H1 (cell line): ENCODE measurements around the gene FAM227B.

ENCODE experiments used
- CHD2 ChIP-seq: IDR thresholded peaks from 2 replicates; pipeline ENCODE4 v1.6.1; 2012; ENCODE audit warnings: low read length, improper control_type of control experiment
- RAD21 ChIP-seq, 2 experiments: IDR thresholded peaks in 1 of 2; conservative IDR thresholded peaks in 1 of 2; 2 replicates each; pipeline ENCODE4 v1.6.1; 2011; ENCODE audit warnings: low read depth in 2 of 2, low read length in 2 of 2, improper control_type of control experiment in 1 of 2, inconsistent platforms in 1 of 2, mild to moderate bottlenecking in 1 of 2, moderate library complexity in 1 of 2
- TAF7 ChIP-seq: optimal IDR thresholded peaks from 2 replicates; pipeline ENCODE3; 2011; ENCODE audit warnings: low read depth, mild to moderate bottlenecking, inconsistent platforms, low read length, moderate library complexity, borderline replicate concordance
- TF ChIP-seq, protein P1 (sequence below), 3 experiments: IDR thresholded peaks; 1 replicate in 2 of 3; 2 replicates in 1 of 3; pipeline versions ENCODE4 v1.5.1 to v1.6.1; 2011; ENCODE audit warnings: low read length in 3 of 3, mild to moderate bottlenecking in 3 of 3, inconsistent platforms in 2 of 3, low read depth in 1 of 3, moderate library complexity in 1 of 3; ENCODE audit not compliant: insufficient read depth in 1 of 3; ENCODE audit errors: control extremely low read depth in 1 of 3

DNA sequence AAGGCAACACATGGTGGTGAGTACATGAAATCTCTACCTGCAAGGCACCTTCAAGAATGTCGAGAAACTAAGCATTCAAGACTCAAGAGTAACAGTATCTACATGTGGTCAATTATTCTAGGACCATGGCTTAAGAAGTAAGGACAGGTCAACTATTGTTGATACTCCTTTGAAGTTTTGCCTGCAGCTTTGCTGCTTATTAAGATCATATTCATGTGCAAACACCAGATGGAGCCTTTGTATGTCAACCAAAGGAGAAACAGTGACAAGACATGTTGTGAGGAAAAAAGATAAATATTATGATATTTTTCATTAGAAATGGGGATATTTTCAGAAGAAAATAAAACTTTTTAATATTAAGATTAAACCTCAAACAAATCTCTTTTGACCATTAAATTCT, 249.8 kb downstream of the FAM227B start:
- TF ChIP-seq, protein P1, sequence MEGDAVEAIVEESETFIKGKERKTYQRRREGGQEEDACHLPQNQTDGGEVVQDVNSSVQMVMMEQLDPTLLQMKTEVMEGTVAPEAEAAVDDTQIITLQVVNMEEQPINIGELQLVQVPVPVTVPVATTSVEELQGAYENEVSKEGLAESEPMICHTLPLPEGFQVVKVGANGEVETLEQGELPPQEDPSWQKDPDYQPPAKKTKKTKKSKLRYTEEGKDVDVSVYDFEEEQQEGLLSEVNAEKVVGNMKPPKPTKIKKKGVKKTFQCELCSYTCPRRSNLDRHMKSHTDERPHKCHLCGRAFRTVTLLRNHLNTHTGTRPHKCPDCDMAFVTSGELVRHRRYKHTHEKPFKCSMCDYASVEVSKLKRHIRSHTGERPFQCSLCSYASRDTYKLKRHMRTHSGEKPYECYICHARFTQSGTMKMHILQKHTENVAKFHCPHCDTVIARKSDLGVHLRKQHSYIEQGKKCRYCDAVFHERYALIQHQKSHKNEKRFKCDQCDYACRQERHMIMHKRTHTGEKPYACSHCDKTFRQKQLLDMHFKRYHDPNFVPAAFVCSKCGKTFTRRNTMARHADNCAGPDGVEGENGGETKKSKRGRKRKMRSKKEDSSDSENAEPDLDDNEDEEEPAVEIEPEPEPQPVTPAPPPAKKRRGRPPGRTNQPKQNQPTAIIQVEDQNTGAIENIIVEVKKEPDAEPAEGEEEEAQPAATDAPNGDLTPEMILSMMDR (IDR thresholded peaks at IDR 0.05; ENCODE audit: control extremely low read depth in 1 of 3, insufficient read depth in 1 of 3, low read depth in 1 of 3, low read length in 3 of 3), result no peak
- no peak for TF ChIP-seq CHD2
- TF ChIP-seq TAF7, result no peak
- no peak for TF ChIP-seq RAD21 (IDR thresholded peaks at IDR 0.05 in 1 of 2, conservative IDR thresholded peaks at IDR 0.05 in 1 of 2; ENCODE audit: low read depth in 2 of 2, low read length in 2 of 2)
